ENCODE data around the gene CA14.
"Not testable (repeated sequence)": the region's sequence is repeated elsewhere in the genome, so short reads cannot be mapped to it uniquely, and the experiment has no call there.

CA14 gene

DNA sequence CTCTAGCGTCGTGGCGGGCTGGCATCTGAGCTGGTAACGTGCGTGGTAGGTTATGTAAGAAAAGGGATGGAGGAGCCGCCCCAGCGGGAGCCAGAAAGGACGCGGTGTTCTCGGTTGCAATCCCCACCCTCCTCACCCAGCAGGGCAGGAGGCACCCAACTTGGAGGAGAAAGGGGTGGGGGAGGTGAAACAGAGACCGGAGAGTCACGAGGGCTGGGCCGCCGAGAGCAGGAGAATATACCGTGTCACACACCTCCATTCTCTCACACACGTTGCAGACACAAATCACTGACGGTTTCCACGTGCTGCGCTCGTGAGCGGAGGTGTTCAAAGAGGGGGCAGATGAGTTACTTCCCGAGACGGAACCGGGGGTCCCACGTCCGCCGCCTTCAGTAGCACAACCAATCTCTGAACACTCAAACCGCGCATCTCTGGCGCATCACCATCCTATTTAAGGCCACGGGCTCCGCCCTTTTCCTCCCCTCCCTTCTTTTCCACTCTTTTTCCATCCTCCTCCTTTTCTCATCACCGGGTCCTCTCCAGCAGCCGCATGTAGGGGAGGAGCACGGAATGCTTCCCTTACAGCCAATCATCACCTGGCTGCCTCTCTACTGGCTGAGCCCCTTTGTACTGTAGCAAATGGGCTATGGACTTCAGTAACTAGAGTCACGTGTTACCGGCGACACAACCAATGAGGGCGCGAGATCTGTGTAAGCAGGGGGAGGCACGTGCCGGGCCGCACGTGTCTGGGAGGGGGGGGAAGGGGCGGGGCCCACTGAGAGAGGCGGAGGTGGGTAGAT is 24.4 kb downstream of the CA14 start, which contains the start of gene CIART:
Gene CIART, plus strand, starts transcription at position 797 of the 800 bp plus-strand sequence. CDS start 714 bp downstream, outside the sequence.
- peak; percentile 66 to 74 for DNase-seq

DNA sequence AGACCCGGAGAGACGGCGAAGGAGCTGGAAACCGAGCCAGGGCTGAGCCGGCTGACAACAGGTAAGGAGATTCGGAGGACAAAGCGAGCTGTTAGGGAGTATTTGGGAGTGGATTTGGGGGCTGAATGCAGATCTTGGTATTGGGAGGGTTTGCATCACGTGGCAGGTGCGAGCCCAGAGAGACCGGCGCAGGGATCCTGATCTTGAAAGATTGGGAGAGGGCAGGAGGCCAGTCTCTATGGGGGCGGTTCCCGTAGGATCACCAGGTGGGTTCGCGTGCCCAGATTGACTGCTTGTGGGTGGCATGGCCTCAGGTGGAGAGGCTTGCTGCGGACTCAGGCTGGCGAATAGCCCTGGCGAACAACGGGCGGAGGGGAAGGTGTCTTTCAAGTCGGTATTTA is 25.0 kb downstream of the CA14 start:
- peak in 1 of 2 experiments; percentile 6 for DNase-seq

DNA sequence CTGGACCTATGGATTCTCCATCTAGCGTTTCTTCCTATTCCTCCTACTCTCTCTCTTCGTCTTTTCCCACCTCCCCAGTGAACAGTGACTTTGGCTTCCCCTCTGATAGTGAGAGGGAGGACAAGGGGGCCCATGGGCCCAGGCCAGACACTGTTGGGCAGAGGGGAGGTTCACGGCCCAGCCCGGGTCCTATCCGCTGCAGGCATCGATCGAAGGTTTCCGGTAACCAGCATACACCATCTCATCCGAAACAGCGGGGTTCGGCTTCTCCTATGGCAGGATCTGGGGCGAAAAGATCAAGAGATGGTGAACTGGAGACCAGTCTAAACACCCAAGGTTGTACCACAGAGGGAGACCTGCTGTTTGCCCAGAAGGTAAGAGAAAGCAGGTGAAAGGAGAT is 25.7 kb downstream of the CA14 start:
- DNase-seq = no peak

DNA sequence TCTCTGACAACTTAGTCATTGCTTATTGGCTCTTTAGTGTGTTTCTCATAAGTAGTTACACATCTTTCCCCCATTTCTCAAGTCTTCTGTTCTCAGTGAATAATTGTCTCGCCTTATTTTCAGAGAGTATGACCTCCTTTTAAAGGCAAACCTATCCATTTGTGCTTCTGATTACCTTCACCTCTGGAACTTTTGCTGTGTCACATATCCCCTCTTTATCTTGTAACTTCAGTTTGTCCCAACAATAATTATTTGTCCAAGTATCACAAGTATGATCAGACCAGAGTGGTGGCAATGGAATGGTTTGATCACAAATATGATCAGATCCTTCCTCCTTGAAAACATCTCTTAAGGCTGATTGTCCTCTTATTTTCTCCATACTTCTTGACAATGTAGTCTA is 30.8 kb downstream of the CA14 start:
- no peak for DNase-seq

DNA sequence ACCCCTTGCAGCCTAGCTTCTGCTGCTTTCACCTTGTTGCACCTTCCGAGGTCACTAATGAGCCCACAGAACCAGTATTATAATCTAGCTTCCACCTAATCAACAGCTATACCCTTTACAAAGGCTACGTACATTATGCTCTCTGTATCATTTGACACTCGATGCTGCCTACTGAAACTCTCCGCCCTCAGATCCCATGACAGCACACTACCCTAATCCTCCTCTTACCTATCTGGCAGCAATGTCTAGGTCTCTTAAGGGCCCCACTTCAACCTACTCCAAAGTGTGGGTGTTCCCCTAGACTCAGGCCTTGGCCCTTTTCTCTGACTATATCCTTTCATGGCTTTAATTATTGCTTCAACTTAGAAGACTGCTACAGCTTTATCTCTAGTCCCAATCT is 31.2 kb downstream of the CA14 start:
- no peak for DNase-seq

DNA sequence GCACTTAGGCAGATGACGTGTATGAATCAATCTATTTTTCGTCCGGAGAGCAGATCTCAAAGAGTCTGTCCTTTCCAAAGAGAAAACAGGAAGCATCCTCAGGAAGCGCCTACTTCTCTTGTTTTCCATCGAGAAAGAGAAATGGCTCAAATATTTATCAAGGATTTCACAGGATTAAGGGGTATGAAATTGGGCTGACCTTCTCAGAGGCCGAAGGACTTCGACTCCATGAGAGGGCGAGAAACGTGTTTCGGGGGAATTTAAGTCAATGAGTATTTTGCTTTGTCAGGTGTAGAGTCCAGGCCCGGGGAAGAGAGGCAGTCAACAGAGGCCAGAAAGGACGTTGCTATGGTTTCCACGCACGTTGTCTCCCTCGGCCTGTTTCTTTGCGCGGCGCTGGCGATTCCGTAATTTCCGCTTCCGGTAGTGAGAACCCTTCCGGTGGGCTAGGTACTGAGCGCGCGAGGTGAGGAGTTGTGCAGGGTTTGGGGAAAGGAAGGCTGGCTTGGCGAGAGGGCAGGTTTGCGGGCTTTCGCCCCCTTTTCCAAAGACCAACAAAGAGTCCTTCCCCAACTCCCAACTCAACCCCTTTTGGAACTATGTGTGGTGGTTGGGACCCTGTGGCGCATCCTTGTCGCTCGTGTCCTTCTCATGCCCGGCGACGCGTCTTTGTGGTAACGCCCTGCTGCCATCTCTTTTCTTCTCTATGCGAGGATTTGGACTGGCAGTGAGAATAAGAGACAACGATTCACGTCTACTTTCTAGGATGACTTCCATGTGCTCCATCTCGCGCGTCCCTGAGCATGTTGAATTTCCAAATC is 36.1 kb downstream of the CA14 start, which contains the start of gene MRPS21:
Gene MRPS21, plus strand, starts transcription at position 429 of the 821 bp plus-strand sequence. CDS start 506 bp downstream, outside the sequence.
- DNase-seq = peak; percentile 87 to 91

DNA sequence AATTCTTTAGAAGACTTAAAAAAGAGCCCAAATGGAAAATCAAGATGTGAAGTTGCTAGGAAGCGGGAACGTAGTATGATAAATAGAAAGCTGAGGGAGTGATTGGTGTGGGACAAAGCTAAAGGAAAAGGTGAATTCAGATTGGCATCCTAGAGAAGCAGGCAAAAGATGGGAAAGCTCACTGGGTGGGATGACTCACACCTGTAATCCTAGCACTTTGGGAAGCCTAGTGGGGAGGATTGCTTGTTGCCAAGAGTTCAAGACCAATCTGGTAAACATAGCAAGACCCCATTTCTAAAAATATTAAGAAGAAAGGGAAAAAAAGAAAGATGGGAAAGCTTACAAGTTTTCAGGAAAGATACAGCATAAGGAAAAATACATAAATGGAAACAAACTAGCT is 37.9 kb downstream of the CA14 start:
- no peak for DNase-seq

DNA sequence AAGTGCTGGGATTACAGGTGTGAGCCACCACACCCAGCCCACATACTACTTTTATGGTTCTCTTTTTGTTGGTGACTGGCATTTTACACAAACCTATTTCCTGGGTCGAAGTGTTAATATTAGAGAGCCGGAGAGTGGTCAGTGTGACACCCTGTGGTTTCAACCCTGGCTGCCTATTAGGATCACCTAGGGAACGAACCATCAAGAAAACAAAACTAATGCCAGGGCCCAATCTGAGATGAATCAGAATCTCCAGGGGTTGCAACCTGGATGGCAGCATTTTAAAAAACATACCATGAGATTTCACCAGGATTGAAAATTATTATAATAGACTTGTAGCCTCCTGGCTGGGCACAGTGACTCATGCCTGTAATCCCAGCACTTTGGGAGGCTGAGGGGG is 42.1 kb downstream of the CA14 start:
- DNase-seq = no peak

DNA sequence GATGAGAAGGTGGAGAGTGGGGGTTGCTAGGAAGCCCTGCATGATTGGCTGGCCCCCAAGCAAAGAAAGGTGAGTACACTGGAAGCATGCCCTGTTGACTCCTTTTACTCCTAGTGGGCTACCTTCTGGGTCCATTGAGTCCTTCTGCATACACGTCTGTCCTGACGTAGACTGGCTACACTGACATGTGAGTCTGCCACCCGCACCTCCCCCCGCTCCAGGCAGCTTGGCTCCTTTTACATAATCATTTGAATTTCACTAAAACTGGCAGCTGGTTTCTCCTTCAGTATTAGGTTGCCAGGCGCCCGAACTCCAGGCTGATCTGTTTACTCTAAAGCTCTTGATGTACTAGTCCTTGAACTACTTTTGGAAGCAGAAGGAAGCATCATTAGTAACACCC is 44.8 kb downstream of the CA14 start:
- no peak for DNase-seq

DNA sequence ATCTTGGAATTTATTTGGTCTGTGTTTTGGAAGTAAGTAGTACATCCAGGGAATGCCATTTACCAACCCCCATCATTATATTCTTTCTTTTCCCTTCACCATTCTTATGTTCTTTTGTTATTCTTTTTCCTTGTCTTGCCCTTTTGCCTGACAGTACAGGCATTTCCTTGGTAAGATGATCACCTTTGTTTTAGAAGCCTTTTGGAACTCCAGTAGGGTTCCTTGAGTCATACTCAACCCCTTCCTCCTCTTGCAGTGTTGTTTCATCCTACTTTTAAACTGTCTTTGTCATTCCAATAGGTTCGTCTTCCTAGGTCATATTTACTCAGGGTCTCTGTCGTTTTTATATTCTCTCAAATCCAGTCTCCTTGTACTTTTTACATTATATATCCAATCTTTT is 45.3 kb downstream of the CA14 start:
- DNase-seq = no peak

DNA sequence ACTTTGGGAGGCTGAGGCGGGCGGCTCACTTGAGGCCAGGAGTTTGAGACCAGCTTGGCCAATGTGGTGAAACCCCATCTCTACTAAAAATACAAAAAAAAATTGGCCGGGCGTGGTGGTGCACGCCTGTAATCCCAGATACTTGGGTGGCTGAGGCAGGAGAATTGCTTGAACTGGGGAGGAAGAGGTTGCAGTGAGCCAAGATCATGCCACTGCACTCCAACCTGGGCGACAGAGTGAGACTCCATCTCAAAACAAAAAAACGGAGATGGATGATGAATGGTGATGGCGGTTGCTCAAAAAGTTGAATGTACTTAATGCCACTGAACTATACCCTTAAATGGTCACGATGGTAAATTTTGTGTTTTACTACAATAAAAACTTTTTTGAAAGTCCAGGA is 51.0 kb downstream of the CA14 start:
- DNase-seq = not testable (repeated sequence)

DNA sequence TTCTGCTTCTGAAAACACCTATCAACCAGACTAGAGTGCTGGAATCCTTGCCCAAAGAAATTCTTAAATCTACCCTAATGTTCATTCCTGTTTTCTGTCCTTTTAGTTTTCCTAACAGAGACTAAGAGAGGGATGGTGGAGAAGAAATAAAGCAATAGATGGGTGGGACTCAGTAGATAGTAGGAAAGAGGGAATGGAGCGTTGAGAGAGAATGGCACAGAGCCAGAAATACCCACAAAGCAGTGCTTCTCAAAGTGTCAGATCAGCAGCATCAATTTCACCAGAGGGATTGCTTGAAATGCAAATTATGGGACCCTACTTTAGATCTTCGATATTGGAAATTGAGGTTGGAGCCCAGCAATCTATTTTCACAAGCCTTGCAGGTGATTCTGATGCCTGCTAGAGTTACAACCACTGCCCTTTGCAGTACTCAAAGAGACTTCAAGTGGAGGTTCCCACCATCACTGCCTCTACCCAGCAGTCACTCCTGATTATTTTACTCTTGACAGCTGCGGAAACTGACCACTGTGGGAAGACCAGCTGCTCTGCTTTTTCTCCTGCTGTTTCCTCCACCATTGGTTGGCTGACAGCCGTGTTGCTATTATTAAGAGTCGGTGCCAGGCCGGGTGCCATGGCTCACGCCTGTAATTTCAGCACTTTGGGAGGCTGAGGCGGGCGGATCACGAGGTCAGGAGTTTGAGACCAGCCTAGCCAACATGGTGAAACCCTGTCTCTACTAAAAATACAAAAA is 52.4 kb downstream of the CA14 start:
- DNase-seq = no peak

DNA sequence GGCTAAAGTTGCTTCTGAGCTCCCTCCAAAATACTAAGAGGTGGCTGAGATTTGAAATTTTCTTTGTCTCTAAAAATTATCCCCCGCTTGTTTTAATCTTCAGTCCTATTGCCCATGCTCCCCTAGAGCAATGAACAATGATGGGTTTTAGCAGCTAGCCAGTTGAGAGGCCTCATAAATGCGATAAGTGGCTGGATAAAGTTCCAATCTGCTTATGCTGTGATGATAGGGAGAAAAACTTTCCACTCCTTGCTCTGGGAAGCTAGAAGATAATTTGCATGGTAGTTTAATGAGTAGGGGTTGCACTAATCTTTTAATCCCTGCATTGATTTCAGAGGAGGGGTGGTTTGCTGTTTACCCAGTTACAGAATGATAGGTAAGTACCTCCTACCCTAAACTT is 54.2 kb downstream of the CA14 start:
- no peak for DNase-seq
